ENCODE measurements around the gene UTP20. TPM values are rescaled to one million over a fixed set of nuclear protein-coding genes. Genes with fewer than 3 reads are reported as not detected.

The UTP20 gene
- total RNA-seq, 1 experiment from 2014 or later, result 23.7 TPM

DNA sequence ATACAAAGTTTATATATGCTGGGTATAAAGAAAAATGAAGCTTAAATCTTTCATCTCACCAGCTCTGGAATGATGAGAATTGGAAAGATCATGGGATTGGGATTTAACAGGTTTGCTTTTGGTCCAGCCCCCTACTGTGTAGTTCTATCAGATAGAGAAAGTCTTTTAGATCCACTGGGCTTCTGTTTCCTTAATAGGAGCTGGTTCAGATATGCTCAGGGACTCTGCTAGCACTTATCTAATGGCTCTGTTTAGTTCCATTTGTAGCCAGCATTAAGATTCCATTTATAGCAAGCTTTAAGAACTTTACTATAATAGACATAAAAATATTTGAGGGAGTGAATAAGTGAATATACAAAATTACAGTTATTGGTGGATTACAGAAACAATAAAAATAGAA is 42.6 kb downstream of the UTP20 start:
- no peak for DNase-seq
- H3K27ac Mint-ChIP-seq (ENCODE audit: unreplicated experiment), result no peak overlapping the region
- ChIA-PET POLR2A (no interaction called here), CTCF (no interaction called here)
- Histone ChIP-seq H3K4me3 (ENCODE audit: low read depth, low read length) (no peak overlapping the region), H3K36me3 (ENCODE audit: control insufficient read depth, insufficient read depth, low read length) (no peaks in the 10 kb centered on the region), H3K4me1 (no peaks in the 10 kb centered on the region), H3K27me3 (replicated peaks; ENCODE audit: control insufficient read depth, insufficient read depth, low read length) (no peaks in the 10 kb centered on the region), H3K9me3 (no peaks in the 10 kb centered on the region)
- H3K36me3 Mint-ChIP-seq (ENCODE audit: insufficient read depth, unreplicated experiment), result peaks cover 20% of the 10 kb centered on the region
- no peaks in the 10 kb centered on the region for H3K4me1 Mint-ChIP-seq (ENCODE audit: low read depth, unreplicated experiment)
- BruUV-seq (replicated peaks), result no TSS peak
- no peak overlapping the region for H3K4me3 Mint-ChIP-seq (ENCODE audit: unreplicated experiment)
- no peaks in the 10 kb centered on the region for H3K9me3 Mint-ChIP-seq (ENCODE audit: unreplicated experiment)
- intact Hi-C loops (cut with micrococcal nuclease; ENCODE audit: unreplicated experiment), result loop anchor here (2.0 to 5.0 kb wide), 2 partner anchors 214 to 395 kb away; no protein-coding TSS in a partner anchor
- TF ChIP-seq CTCF (IDR thresholded peaks at IDR 0.05; ENCODE audit: insufficient read depth in 1 of 2, low read depth in 1 of 2, low read length in 1 of 2, severe bottlenecking in 1 of 2, unreplicated experiment in 1 of 2), result no peak
- no peaks in the 10 kb centered on the region for H3K27me3 Mint-ChIP-seq (ENCODE audit: insufficient read depth, unreplicated experiment)

- no peaks in the 10 kb centered on the region for H3K4me1 ChIP-seq
- no peak overlapping the region for H3K4me3 ChIP-seq (ENCODE audit: low read depth, low read length)
- TF ChIP-seq CTCF (IDR thresholded peaks at IDR 0.05; ENCODE audit: insufficient read depth in 1 of 2, low read depth in 1 of 2, low read length in 1 of 2, severe bottlenecking in 1 of 2, unreplicated experiment in 1 of 2), result no peak
- no peak overlapping the region for H3K4me3 Mint-ChIP-seq (ENCODE audit: unreplicated experiment)
- ChIA-PET CTCF (no interaction called here), POLR2A (no interaction called here)
- no TSS peak for BruUV-seq (replicated peaks)
- H3K36me3 ChIP-seq (ENCODE audit: control insufficient read depth, insufficient read depth, low read length), result no peaks in the 10 kb centered on the region
- no peaks in the 10 kb centered on the region for H3K4me1 Mint-ChIP-seq (ENCODE audit: low read depth, unreplicated experiment)
- DNase-seq, result no peak
- no peaks in the 10 kb centered on the region for H3K27me3 ChIP-seq (replicated peaks; ENCODE audit: control insufficient read depth, insufficient read depth, low read length)
- H3K27ac Mint-ChIP-seq (ENCODE audit: unreplicated experiment), result no peak overlapping the region
- H3K9me3 Mint-ChIP-seq (ENCODE audit: unreplicated experiment), result no peaks in the 10 kb centered on the region
- intact Hi-C loops (cut with micrococcal nuclease; ENCODE audit: unreplicated experiment), result loop anchor here (1.0 to 5.0 kb wide), 3 partner anchors 214 to 495 kb away; no protein-coding TSS in a partner anchor
- no peaks in the 10 kb centered on the region for H3K27me3 Mint-ChIP-seq (ENCODE audit: insufficient read depth, unreplicated experiment)
- H3K9me3 ChIP-seq, result no peaks in the 10 kb centered on the region
- H3K36me3 Mint-ChIP-seq (ENCODE audit: insufficient read depth, unreplicated experiment), result peaks cover 16% of the 10 kb centered on the region
Measured at GRCh38 chr12:101323255-101323654, 43.4 kb downstream of the UTP20 start.

GRCh38 chr12:101325590-101325989 is 45.7 kb downstream of the UTP20 start:
- H3K36me3 Mint-ChIP-seq (ENCODE audit: insufficient read depth, unreplicated experiment), result peaks cover 37% of the 10 kb centered on the region
- no peak overlapping the region for H3K27ac Mint-ChIP-seq (ENCODE audit: unreplicated experiment)
- no peak overlapping the region for H3K4me3 Mint-ChIP-seq (ENCODE audit: unreplicated experiment)
- H3K9me3 Mint-ChIP-seq (ENCODE audit: unreplicated experiment), result no peaks in the 10 kb centered on the region
- DNase-seq, result no peak
- H3K27me3 Mint-ChIP-seq (ENCODE audit: insufficient read depth, unreplicated experiment), result no peaks in the 10 kb centered on the region
- intact Hi-C loops (cut with micrococcal nuclease; ENCODE audit: unreplicated experiment), result no loop called here
- ChIA-PET POLR2A (no interaction called here), CTCF (interaction anchor here (0.6 kb wide), 1 partner anchor 101 kb away, joined by 3 read pairs; no protein-coding TSS in a partner anchor)
- Histone ChIP-seq H3K36me3 (ENCODE audit: control insufficient read depth, insufficient read depth, low read length) (no peaks in the 10 kb centered on the region), H3K4me3 (ENCODE audit: low read depth, low read length) (no peak overlapping the region), H3K4me1 (no peaks in the 10 kb centered on the region), H3K9me3 (no peaks in the 10 kb centered on the region), H3K27me3 (replicated peaks; ENCODE audit: control insufficient read depth, insufficient read depth, low read length) (no peaks in the 10 kb centered on the region)
- no peaks in the 10 kb centered on the region for H3K4me1 Mint-ChIP-seq (ENCODE audit: low read depth, unreplicated experiment)
- BruUV-seq (replicated peaks), result no TSS peak
- TF ChIP-seq CTCF (IDR thresholded peaks at IDR 0.05; ENCODE audit: insufficient read depth in 1 of 2, low read depth in 1 of 2, low read length in 1 of 2, severe bottlenecking in 1 of 2, unreplicated experiment in 1 of 2), result no peak
